HEK293 (cell line): ENCODE results near the gene HSD17B1.

Experiments
- BCL11A ChIP-seq: fragments of 450-650 bp; formaldehyde crosslinking; IDR thresholded peaks from 2 replicates; pipeline ENCODE4 v1.5.1; 2016; ENCODE audit warnings: low read depth, missing biosample characterization, missing genetic modification characterization
- KLF1 ChIP-seq: fragments of 450-650 bp; formaldehyde crosslinking; IDR thresholded peaks from 2 replicates; pipeline ENCODE4 v1.5.1; 2016; ENCODE audit warnings: missing biosample characterization, missing genetic modification characterization
- PRDM1 ChIP-seq: fragments of 450-650 bp; formaldehyde crosslinking; IDR thresholded peaks from 2 replicates; pipeline ENCODE4; 2016; ENCODE audit warnings: missing biosample characterization, missing genetic modification characterization
- TRIM28 ChIP-seq: IDR thresholded peaks from 2 replicates; pipeline ENCODE4 v1.6.1; 2011; ENCODE audit warnings: low read length, control low read depth, borderline replicate concordance
- ZEB2 ChIP-seq: fragments of 450-650 bp; formaldehyde crosslinking; IDR thresholded peaks from 2 replicates; pipeline ENCODE4 v1.5.1; 2016; ENCODE audit warnings: missing biosample characterization, missing genetic modification characterization
- ZFHX2 ChIP-seq: fragments of 450-650 bp; formaldehyde crosslinking; conservative IDR thresholded peaks from 2 replicates; pipeline ENCODE4 v1.5.1; 2016; ENCODE audit warnings: missing biosample characterization, missing genetic modification characterization
- ZFP41 ChIP-seq: fragments of 450-650 bp; formaldehyde crosslinking; IDR thresholded peaks from 2 replicates; pipeline ENCODE4 v1.5.1; 2016; ENCODE audit warnings: missing biosample characterization, missing genetic modification characterization, borderline replicate concordance
- ZFP69B ChIP-seq: fragments of 450-650 bp; formaldehyde crosslinking; IDR thresholded peaks from 2 replicates; pipeline ENCODE4 v1.5.1; 2016; ENCODE audit warnings: missing biosample characterization, missing genetic modification characterization
- ZNF155 ChIP-seq: fragments of 450-650 bp; formaldehyde crosslinking; IDR thresholded peaks from 2 replicates; pipeline ENCODE4 v1.5.1; 2016; ENCODE audit warnings: missing biosample characterization, missing genetic modification characterization
- ZNF221 ChIP-seq: fragments of 450-650 bp; formaldehyde crosslinking; IDR thresholded peaks from 2 replicates; pipeline ENCODE4 v1.5.1; 2017; ENCODE audit warnings: missing biosample characterization, missing genetic modification characterization, borderline replicate concordance
- ZNF280D ChIP-seq: fragments of 450-650 bp; formaldehyde crosslinking; IDR thresholded peaks from 2 replicates; pipeline ENCODE4 v1.5.1; 2016; ENCODE audit warnings: missing biosample characterization, missing genetic modification characterization
- ZNF302 ChIP-seq: fragments of 450-650 bp; formaldehyde crosslinking; IDR thresholded peaks from 2 replicates; pipeline ENCODE4 v1.5.1; 2016; ENCODE audit warnings: missing biosample characterization, missing genetic modification characterization, low read depth
- ZNF394 ChIP-seq: fragments of 450-650 bp; formaldehyde crosslinking; IDR thresholded peaks from 2 replicates; pipeline ENCODE4 v1.5.1; 2016; ENCODE audit warnings: missing biosample characterization, missing genetic modification characterization, mild to moderate bottlenecking, moderate library complexity, borderline replicate concordance
- ZNF660 ChIP-seq: fragments of 450-650 bp; IDR thresholded peaks from 2 replicates; pipeline ENCODE4 v1.5.1; 2018; ENCODE audit warnings: missing biosample characterization, mild to moderate bottlenecking, missing genetic modification characterization
- ZNF76 ChIP-seq: fragments of 450-650 bp; formaldehyde crosslinking; IDR thresholded peaks from 2 replicates; pipeline ENCODE4; 2016; ENCODE audit warnings: low read depth, missing biosample characterization, missing genetic modification characterization, borderline replicate concordance
- ZSCAN16 ChIP-seq: fragments of 450-650 bp; formaldehyde crosslinking; IDR thresholded peaks from 2 replicates; pipeline ENCODE4 v1.5.1; 2016; ENCODE audit warnings: missing biosample characterization, missing genetic modification characterization
- ZSCAN5A ChIP-seq: fragments of 450-650 bp; formaldehyde crosslinking; IDR thresholded peaks from 2 replicates; pipeline ENCODE4 v1.5.1; 2016; ENCODE audit warnings: missing biosample characterization, missing genetic modification characterization
- TF ChIP-seq, protein P1 (sequence below): fragments of 450-650 bp; formaldehyde crosslinking; IDR thresholded peaks from 2 replicates; pipeline ENCODE4 v1.5.1; 2017; ENCODE audit warnings: missing biosample characterization, mild to moderate bottlenecking, missing genetic modification characterization, moderate library complexity
- TF ChIP-seq, protein P2 (sequence below): fragments of 450-650 bp; formaldehyde crosslinking; IDR thresholded peaks from 2 replicates; pipeline ENCODE4 v1.5.1; 2017; ENCODE audit warnings: missing biosample characterization, missing genetic modification characterization
- TF ChIP-seq, protein P3 (sequence below): fragments of 450-650 bp; formaldehyde crosslinking; IDR thresholded peaks from 2 replicates; pipeline ENCODE4 v1.5.1; 2016; ENCODE audit warnings: missing biosample characterization, missing genetic modification characterization, low read depth
- TF ChIP-seq, protein P4 (sequence below): fragments of 450-650 bp; formaldehyde crosslinking; IDR thresholded peaks from 2 replicates; pipeline ENCODE4 v1.5.1; 2016; ENCODE audit warnings: missing biosample characterization, missing genetic modification characterization
- TF ChIP-seq, protein P5 (sequence below): fragments of 450-650 bp; formaldehyde crosslinking; IDR thresholded peaks from 2 replicates; pipeline ENCODE4 v1.5.1; 2016; ENCODE audit warnings: missing biosample characterization, missing genetic modification characterization

The HSD17B1 gene

DNA sequence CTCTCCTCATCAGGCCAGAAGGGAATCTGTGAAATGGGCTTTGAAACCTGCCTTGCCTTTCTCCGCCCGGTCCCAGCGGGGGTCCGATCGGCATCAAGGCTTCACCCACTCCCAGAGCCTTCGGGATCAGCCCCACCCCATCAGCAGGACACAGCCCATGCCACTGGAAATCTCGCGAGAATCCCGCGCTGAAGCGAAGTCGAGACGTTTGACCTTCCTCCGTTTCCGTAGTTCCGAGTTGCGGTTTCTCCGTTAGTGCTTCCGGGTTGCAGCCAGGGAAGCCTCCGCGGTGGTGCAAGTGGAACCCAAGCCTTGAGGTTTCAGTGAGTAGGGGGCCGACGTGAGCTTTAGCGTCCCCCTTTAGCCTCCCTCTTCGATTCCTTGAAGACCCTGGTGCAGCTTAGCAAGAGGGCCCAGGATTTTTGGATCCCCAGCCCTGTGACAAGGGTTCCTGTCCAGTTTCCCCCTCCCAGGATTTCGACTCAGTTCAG is 9.2 kb downstream of the HSD17B1 start, which contains the start of gene COASY (continued):
- no peak for TF ChIP-seq PRDM1 (tag by site-specific recombination)
- TF ChIP-seq, protein P1, sequence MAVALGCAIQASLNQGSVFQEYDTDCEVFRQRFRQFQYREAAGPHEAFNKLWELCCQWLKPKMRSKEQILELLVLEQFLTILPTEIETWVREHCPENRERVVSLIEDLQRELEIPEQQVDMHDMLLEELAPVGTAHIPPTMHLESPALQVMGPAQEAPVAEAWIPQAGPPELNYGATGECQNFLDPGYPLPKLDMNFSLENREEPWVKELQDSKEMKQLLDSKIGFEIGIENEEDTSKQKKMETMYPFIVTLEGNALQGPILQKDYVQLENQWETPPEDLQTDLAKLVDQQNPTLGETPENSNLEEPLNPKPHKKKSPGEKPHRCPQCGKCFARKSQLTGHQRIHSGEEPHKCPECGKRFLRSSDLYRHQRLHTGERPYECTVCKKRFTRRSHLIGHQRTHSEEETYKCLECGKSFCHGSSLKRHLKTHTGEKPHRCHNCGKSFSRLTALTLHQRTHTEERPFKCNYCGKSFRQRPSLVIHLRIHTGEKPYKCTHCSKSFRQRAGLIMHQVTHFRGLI (tag by site-specific recombination): peak; percentile 65; the same call in 1 of the 2 replicates
- no peak for TF ChIP-seq ZFP41 (tag by site-specific recombination)
- TF ChIP-seq ZNF394 (tag by site-specific recombination): peak; percentile 56
- no peak for TF ChIP-seq ZNF155 (tag by site-specific recombination)
- no peak for TF ChIP-seq ZSCAN5A (tag by site-specific recombination)
- TF ChIP-seq ZFP69B (tag by site-specific recombination): 0 out of 2 replicates have a peak, but pooled peaks have one; percentile 18
- peak; percentile 69 for TF ChIP-seq KLF1 (tag by site-specific recombination)
- TF ChIP-seq, protein P2, sequence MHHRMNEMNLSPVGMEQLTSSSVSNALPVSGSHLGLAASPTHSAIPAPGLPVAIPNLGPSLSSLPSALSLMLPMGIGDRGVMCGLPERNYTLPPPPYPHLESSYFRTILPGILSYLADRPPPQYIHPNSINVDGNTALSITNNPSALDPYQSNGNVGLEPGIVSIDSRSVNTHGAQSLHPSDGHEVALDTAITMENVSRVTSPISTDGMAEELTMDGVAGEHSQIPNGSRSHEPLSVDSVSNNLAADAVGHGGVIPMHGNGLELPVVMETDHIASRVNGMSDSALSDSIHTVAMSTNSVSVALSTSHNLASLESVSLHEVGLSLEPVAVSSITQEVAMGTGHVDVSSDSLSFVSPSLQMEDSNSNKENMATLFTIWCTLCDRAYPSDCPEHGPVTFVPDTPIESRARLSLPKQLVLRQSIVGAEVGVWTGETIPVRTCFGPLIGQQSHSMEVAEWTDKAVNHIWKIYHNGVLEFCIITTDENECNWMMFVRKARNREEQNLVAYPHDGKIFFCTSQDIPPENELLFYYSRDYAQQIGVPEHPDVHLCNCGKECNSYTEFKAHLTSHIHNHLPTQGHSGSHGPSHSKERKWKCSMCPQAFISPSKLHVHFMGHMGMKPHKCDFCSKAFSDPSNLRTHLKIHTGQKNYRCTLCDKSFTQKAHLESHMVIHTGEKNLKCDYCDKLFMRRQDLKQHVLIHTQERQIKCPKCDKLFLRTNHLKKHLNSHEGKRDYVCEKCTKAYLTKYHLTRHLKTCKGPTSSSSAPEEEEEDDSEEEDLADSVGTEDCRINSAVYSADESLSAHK (tag by site-specific recombination): peak; percentile 16; the same call in 1 of the 2 replicates
- peak; percentile 89 for TF ChIP-seq ZEB2 (tag by site-specific recombination)
- TF ChIP-seq ZFHX2 (tag by site-specific recombination): peak; percentile 34; the same call in 1 of the 2 replicates
- TF ChIP-seq, protein P3, sequence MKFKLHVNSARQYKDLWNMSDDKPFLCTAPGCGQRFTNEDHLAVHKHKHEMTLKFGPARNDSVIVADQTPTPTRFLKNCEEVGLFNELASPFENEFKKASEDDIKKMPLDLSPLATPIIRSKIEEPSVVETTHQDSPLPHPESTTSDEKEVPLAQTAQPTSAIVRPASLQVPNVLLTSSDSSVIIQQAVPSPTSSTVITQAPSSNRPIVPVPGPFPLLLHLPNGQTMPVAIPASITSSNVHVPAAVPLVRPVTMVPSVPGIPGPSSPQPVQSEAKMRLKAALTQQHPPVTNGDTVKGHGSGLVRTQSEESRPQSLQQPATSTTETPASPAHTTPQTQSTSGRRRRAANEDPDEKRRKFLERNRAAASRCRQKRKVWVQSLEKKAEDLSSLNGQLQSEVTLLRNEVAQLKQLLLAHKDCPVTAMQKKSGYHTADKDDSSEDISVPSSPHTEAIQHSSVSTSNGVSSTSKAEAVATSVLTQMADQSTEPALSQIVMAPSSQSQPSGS: no peak
- peak; percentile 72; the same call in 1 of the 2 replicates for TF ChIP-seq ZNF76 (tag by site-specific recombination)
- no peak for TF ChIP-seq ZNF302 (tag by site-specific recombination)
- TF ChIP-seq ZNF280D: no peak
- no peak for TF ChIP-seq BCL11A (tag by site-specific recombination)
- TF ChIP-seq ZNF221 (tag by site-specific recombination): no peak
- TF ChIP-seq ZNF660 (tag by site-specific recombination): peak; percentile 76; the same call in 1 of the 2 replicates
- TF ChIP-seq ZSCAN16 (tag by site-specific recombination): no peak
- TF ChIP-seq, protein P4, sequence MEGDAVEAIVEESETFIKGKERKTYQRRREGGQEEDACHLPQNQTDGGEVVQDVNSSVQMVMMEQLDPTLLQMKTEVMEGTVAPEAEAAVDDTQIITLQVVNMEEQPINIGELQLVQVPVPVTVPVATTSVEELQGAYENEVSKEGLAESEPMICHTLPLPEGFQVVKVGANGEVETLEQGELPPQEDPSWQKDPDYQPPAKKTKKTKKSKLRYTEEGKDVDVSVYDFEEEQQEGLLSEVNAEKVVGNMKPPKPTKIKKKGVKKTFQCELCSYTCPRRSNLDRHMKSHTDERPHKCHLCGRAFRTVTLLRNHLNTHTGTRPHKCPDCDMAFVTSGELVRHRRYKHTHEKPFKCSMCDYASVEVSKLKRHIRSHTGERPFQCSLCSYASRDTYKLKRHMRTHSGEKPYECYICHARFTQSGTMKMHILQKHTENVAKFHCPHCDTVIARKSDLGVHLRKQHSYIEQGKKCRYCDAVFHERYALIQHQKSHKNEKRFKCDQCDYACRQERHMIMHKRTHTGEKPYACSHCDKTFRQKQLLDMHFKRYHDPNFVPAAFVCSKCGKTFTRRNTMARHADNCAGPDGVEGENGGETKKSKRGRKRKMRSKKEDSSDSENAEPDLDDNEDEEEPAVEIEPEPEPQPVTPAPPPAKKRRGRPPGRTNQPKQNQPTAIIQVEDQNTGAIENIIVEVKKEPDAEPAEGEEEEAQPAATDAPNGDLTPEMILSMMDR: no peak
- TF ChIP-seq TRIM28: 0 out of 2 replicates have a peak, but pooled peaks have one; percentile 74
- TF ChIP-seq, protein P5, sequence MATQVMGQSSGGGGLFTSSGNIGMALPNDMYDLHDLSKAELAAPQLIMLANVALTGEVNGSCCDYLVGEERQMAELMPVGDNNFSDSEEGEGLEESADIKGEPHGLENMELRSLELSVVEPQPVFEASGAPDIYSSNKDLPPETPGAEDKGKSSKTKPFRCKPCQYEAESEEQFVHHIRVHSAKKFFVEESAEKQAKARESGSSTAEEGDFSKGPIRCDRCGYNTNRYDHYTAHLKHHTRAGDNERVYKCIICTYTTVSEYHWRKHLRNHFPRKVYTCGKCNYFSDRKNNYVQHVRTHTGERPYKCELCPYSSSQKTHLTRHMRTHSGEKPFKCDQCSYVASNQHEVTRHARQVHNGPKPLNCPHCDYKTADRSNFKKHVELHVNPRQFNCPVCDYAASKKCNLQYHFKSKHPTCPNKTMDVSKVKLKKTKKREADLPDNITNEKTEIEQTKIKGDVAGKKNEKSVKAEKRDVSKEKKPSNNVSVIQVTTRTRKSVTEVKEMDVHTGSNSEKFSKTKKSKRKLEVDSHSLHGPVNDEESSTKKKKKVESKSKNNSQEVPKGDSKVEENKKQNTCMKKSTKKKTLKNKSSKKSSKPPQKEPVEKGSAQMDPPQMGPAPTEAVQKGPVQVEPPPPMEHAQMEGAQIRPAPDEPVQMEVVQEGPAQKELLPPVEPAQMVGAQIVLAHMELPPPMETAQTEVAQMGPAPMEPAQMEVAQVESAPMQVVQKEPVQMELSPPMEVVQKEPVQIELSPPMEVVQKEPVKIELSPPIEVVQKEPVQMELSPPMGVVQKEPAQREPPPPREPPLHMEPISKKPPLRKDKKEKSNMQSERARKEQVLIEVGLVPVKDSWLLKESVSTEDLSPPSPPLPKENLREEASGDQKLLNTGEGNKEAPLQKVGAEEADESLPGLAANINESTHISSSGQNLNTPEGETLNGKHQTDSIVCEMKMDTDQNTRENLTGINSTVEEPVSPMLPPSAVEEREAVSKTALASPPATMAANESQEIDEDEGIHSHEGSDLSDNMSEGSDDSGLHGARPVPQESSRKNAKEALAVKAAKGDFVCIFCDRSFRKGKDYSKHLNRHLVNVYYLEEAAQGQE (tag by site-specific recombination): no peak
